Measurements from ENCODE around the gene RHEX. TPM values are rescaled to one million over a fixed set of nuclear protein-coding genes. Genes with fewer than 3 reads are reported as not detected.

Gene RHEX
- total RNA-seq = not detected in 2 replicates

GRCh38 chr1:206052919-206053610, at the start of gene RHEX:
TSS of gene RHEX (plus strand) at chr1:206053173. CDS start at chr1:206097829, 44,656 bp downstream.

GRCh38 chr1:206023695-206024094, 29.3 kb upstream of the RHEX start, which contains the start of gene CTSE:
TSS of gene CTSE (minus strand) at chr1:206023895. CDS start at chr1:206023791, 104 bp downstream.

GRCh38 chr1:206117151-206117948, 64.4 kb downstream of the RHEX start, which contains the start of gene AVPR1B:
TSS of gene AVPR1B (minus strand) at chr1:206117388. CDS start at chr1:206116890, 498 bp downstream.

Other genes starting within 250 kb of the RHEX start
- 11.5 and 18.8 TPM in 2 replicates for gene SLC41A1, start 240.0 kb upstream of the RHEX start, total RNA-seq
- not detected in 2 replicates for gene PM20D1, start 203.0 kb upstream of the RHEX start, total RNA-seq
- not detected in 2 replicates for gene SLC26A9, start 109.7 kb upstream of the RHEX start, total RNA-seq
- 6.2 and 6.3 TPM in 2 replicates for gene RAB7B, start 49.8 kb upstream of the RHEX start, total RNA-seq
- gene CTSE, start 29.3 kb upstream of the RHEX start, total RNA-seq = 0.18 TPM in 1 of 2 replicates, not detected in the other
- not detected in 2 replicates for gene AVPR1B, start 64.2 kb downstream of the RHEX start, total RNA-seq
- 1.7 and 4.1 TPM in 2 replicates for gene FAM72A, start 149.7 kb downstream of the RHEX start, total RNA-seq
- 21.9 and 36.7 TPM in 2 replicates for gene SRGAP2, start 150.4 kb downstream of the RHEX start, total RNA-seq

Measured in myometrial cell (primary cell).